Choroid plexus epithelial cell (primary cell): ENCODE results near the gene TSPAN5.
A peak's percentile ranks its signal among the peaks of the same experiment; 100 is the strongest.

Source experiments
- DNase-seq: peaks from one replicate; pipeline ENCODE4 v3.0.0-alpha.2; 2010; ENCODE audit warnings: low read depth
- H3K4me3 ChIP-seq: 2 replicates; pipeline ENCODE4 v1.5.1; 2011; ENCODE audit warnings: low read depth, mild to moderate bottlenecking, control low read depth, low read length, moderate library complexity
- CTCF ChIP-seq: conservative IDR thresholded peaks from 2 replicates; pipeline ENCODE4 v1.5.1; 2011; ENCODE audit warnings: low read depth, mild to moderate bottlenecking, control low read depth, inconsistent platforms, low read length, moderate library complexity

TSPAN5 gene

GRCh38 chr4:98685225-98686042 lies 27.0 kb upstream of the TSPAN5 start:
- no peak for DNase-seq
- no peak for TF ChIP-seq CTCF
- no peak overlapping the region for H3K4me3 ChIP-seq

GRCh38 chr4:98682719-98683118 lies 24.3 kb upstream of the TSPAN5 start:
- H3K4me3 ChIP-seq: no peak overlapping the region
- DNase-seq: peak; percentile 37
- no peak for TF ChIP-seq CTCF

DNA sequence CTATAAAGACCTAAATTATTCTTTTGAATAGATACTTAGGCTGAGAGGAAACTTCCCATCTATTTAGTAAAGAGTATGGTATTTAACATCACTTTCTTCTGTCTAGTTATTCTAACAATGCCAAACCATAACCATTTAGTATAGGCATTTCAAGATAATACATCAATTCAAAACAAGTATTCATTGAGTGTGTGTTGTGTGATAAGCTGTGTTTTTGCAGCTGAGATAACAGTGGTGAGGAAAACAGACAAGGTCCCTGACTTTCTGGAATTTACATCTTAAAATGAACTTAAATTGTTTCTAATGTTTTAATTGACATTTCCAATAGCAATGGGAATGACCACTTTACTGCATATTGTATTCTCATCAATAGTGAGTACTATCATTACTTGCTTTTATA lies 22.4 kb upstream of the TSPAN5 start:
- DNase-seq: no peak
- no peak for TF ChIP-seq CTCF
- no peak overlapping the region for H3K4me3 ChIP-seq

DNA sequence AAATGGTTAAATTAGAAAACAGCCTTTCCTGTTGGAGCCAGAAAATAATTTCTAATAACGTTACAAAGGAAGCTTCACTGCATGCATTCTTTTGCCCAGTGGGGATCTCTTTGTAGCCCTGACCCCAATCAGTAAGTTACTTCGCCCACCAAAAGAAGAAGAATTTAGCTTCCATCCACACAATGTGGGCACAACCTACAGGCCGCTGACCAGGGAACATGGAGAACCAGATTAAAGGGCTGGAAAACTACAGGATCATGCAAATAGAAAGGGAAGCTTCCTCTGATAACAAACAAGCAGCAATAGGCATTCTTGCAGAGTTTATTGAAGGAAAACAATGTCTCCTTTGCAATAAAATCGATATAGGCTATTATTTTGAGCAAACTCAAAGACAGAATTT lies 21.3 kb upstream of the TSPAN5 start:
- no peak overlapping the region for H3K4me3 ChIP-seq
- no peak for DNase-seq
- no peak for TF ChIP-seq CTCF

DNA sequence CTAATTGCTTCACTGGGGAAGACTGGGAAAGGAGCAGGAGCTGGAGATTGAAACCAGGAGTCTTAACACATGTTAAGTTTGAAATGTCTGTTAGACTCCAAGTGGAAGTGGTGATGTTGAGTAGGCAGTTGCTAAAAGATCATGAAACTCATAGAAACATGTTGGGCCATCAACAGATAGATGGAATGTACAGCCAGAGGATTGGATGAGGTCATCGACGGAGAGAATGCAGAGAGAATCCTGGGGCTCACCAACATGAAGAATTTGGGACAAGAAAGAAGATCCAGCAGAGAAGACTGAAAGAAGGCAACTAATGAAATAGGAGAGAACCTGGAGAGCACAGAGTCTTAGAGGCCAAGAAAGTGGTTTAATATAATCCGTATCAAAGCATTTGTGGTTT lies 19.4 kb upstream of the TSPAN5 start:
- no peak overlapping the region for H3K4me3 ChIP-seq
- no peak for DNase-seq
- no peak for TF ChIP-seq CTCF

- no peak overlapping the region for H3K4me3 ChIP-seq
- DNase-seq: no peak
- TF ChIP-seq CTCF: no peak
Observed at GRCh38 chr4:98674404-98675173, 16.2 kb upstream of the TSPAN5 start.
